Left ventricle myocardium inferior (tissue), 1 donor: ENCODE results near the gene TEDDM1. TPM values are rescaled to one million over a fixed set of nuclear protein-coding genes. Genes with fewer than 3 reads are reported as not detected.
A peak's percentile ranks its signal among the peaks of the same experiment; 100 is the strongest.

ENCODE experiments used
- DNase-seq: peaks from one replicate; pipeline ENCODE4 v3.0.0-alpha.2; 2020
- H3K27ac ChIP-seq: fragments of 200-600 bp; replicated peaks from 2 replicates; pipeline ENCODE4 v1.8.0; 2021
- H3K27me3 ChIP-seq: fragments of 200-600 bp; 2 replicates; pipeline ENCODE4 v1.8.0; 2021; ENCODE audit warnings: low read depth
- H3K36me3 ChIP-seq: fragments of 200-600 bp; 2 replicates; pipeline ENCODE4 v1.8.0; 2021
- H3K4me1 ChIP-seq: fragments of 200-600 bp; 2 replicates; pipeline ENCODE4 v1.8.0; 2021
- H3K4me3 ChIP-seq: fragments of 200-600 bp; 2 replicates; pipeline ENCODE4 v1.8.0; 2021; ENCODE audit warnings: mild to moderate bottlenecking, moderate library complexity
- H3K9me3 ChIP-seq: fragments of 200-600 bp; replicated peaks from 2 replicates; pipeline ENCODE4 v1.8.0; 2021
- intact Hi-C: fragments of 100-400 bp; cut with micrococcal nuclease; formaldehyde crosslinking; loops from one replicate; pipeline ENCODE4 v1.11.0; 2022
- total RNA-seq: library from RNA; stranded (reverse); fragmentation: NEBNext Ultra II Directional; extraction: Animal tissue kit (Norgen Biotek cat#: 25700); gene quantifications from one replicate; pipeline ENCODE4 v1.2.1, GENCODE V29; 2021
- TF ChIP-seq, protein P1 (sequence below): fragments of 200-600 bp; IDR thresholded peaks from 2 replicates; pipeline ENCODE4 v1.8.0; 2021; ENCODE audit warnings: antibody characterized with exemption, mild to moderate bottlenecking, borderline replicate concordance
- donor health status: DM: no; HTN: yes; CAD: no; lungs with severe emphysema.

The TEDDM1 gene
- total RNA-seq, 1 donor from 2014 or later = not detected

GRCh38 chr1:182388392-182389134 lies 11.9 kb downstream of the TEDDM1 start:
- H3K9me3 ChIP-seq = no peaks in the 10 kb centered on the region
- peak overlapping the region; percentile 97 for H3K27ac ChIP-seq
- H3K27me3 ChIP-seq = no peaks in the 10 kb centered on the region
- DNase-seq = no peak
- intact Hi-C loops = no loop called here
- H3K36me3 ChIP-seq = peaks cover 52% of the 10 kb centered on the region
- peak overlapping the region; percentile 96 for H3K4me3 ChIP-seq
- TF ChIP-seq, protein P1, sequence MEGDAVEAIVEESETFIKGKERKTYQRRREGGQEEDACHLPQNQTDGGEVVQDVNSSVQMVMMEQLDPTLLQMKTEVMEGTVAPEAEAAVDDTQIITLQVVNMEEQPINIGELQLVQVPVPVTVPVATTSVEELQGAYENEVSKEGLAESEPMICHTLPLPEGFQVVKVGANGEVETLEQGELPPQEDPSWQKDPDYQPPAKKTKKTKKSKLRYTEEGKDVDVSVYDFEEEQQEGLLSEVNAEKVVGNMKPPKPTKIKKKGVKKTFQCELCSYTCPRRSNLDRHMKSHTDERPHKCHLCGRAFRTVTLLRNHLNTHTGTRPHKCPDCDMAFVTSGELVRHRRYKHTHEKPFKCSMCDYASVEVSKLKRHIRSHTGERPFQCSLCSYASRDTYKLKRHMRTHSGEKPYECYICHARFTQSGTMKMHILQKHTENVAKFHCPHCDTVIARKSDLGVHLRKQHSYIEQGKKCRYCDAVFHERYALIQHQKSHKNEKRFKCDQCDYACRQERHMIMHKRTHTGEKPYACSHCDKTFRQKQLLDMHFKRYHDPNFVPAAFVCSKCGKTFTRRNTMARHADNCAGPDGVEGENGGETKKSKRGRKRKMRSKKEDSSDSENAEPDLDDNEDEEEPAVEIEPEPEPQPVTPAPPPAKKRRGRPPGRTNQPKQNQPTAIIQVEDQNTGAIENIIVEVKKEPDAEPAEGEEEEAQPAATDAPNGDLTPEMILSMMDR = no peak
- peaks cover 95% of the 10 kb centered on the region for H3K4me1 ChIP-seq

DNA sequence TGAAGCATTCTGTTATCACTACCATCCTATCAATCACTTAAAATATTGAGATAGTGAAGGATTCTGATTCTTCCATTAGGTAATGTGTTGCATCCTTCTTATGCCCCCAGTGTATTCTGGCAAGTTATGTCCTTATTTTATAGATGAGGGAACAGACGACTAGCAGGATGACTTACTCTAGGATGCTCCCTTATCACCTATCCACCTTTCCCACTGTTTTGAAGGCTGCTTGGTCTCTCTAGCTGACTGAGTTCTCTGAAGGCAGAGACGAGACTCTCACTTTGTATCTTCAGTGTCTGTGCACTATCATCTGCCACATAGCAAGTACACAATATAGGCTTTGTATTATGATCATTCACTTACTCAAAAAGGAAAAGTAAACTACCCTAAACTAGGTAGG lies 12.9 kb downstream of the TEDDM1 start:
- Histone ChIP-seq H3K4me1 (peaks cover 95% of the 10 kb centered on the region), H3K27me3 (no peaks in the 10 kb centered on the region), H3K27ac (peak overlapping the region; percentile 97), H3K36me3 (peaks cover 62% of the 10 kb centered on the region), H3K4me3 (peak overlapping the region; percentile 96), H3K9me3 (no peaks in the 10 kb centered on the region)
- TF ChIP-seq, protein P1 = no peak
- no peak for DNase-seq
- intact Hi-C loops = no loop called here

- intact Hi-C loops = no loop called here
- H3K4me1 ChIP-seq = peaks cover 93% of the 10 kb centered on the region
- no peaks in the 10 kb centered on the region for H3K9me3 ChIP-seq
- H3K27ac ChIP-seq = peak overlapping the region; percentile 97
- peak overlapping the region; percentile 96 for H3K4me3 ChIP-seq
- H3K36me3 ChIP-seq = peaks cover 68% of the 10 kb centered on the region
- no peaks in the 10 kb centered on the region for H3K27me3 ChIP-seq
- no peak for DNase-seq
- TF ChIP-seq, protein P1 = no peak
Measured at GRCh38 chr1:182386980-182387379, 13.5 kb downstream of the TEDDM1 start.

- H3K27me3 ChIP-seq = no peaks in the 10 kb centered on the region
- TF ChIP-seq, protein P1 = no peak
- peak overlapping the region; percentile 97 for H3K27ac ChIP-seq
- peaks cover 87% of the 10 kb centered on the region for H3K4me1 ChIP-seq
- no peak for DNase-seq
- peaks cover 72% of the 10 kb centered on the region for H3K36me3 ChIP-seq
- no peaks in the 10 kb centered on the region for H3K9me3 ChIP-seq
- H3K4me3 ChIP-seq = peak overlapping the region; percentile 96
- intact Hi-C loops = no loop called here
Measured at GRCh38 chr1:182385885-182386853, 14.3 kb downstream of the TEDDM1 start.

DNA sequence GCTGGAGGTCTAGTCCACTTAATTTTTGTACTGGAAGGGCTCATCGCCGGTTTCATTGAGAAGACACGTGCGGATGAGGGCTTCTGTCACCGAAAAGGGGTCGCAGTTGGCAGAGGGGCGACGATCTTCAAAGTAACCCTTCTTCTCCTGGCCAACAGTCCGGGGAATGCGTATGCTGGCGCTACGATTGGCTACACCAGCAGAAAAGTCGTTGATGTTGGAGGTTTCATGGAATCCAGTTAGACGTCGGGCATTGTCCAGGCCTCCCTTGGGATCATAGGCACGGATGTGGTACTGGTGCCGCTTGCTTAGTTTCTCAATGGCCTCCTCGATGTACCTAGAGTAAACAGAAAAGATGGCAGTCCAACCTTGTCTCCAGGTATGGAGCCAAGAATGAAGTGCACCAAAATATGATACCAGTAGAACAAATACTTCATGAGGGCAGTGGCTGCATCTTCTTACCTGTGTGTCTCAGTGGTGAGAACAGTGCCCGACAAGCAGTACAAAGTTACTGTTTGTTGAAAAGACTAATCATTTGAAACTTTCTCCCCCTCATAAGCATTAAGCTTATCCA lies 16.0 kb downstream of the TEDDM1 start:
- H3K4me1 ChIP-seq = peaks cover 70% of the 10 kb centered on the region
- no peak overlapping the region for H3K27ac ChIP-seq
- no peaks in the 10 kb centered on the region for H3K27me3 ChIP-seq
- DNase-seq = no peak
- TF ChIP-seq, protein P1 = no peak
- peaks cover 72% of the 10 kb centered on the region for H3K36me3 ChIP-seq
- intact Hi-C loops = no loop called here
- H3K9me3 ChIP-seq = no peaks in the 10 kb centered on the region
- no peak overlapping the region for H3K4me3 ChIP-seq
